H1 (cell line): ENCODE measurements around the gene MAP1LC3C. TPM values are rescaled to one million over a fixed set of nuclear protein-coding genes. Genes with fewer than 3 reads are reported as not detected.

Experiments
- HDAC6 ChIP-seq: IDR thresholded peaks from one replicate; pipeline ENCODE4 v1.7.1; 2012; ENCODE audit warnings: low read depth, mild to moderate bottlenecking, inconsistent platforms, low read length, moderate library complexity
- JUN ChIP-seq: IDR thresholded peaks from 2 replicates; pipeline ENCODE4 v1.6.1; 2011; ENCODE audit warnings: low read depth, mild to moderate bottlenecking, improper control_type of control experiment, low read length
- polyA plus RNA-seq, 7 experiments: library from polyadenylated mRNA; depleted of rRNA in 3 of 7; stranded (reverse) in 5 of 7; unstranded in 2 of 7; fragments of >200 nt in 5 of 7; fragments of 200-250 nt in 2 of 7; gene quantifications; 1 replicate in 5 of 7; 2 replicates in 1 of 7; 4 replicates in 1 of 7; pipeline versions ENCODE4 v1.2.1 to v1.2.3, GENCODE V29; 2011 to 2013; ENCODE audit warnings: missing spikeins in 2 of 7, mixed read lengths in 2 of 7
- total RNA-seq: library from RNA; stranded (reverse); fragmentation: NEBNext Ultra II Directional; extraction: Animal tissue kit (Norgen Biotek cat#: 25700); gene quantifications from 2 replicates; pipeline ENCODE4 v1.2.1, GENCODE V29; 2021
- TF ChIP-seq, protein P1 (sequence below): fragments of 300-600 bp; sonication (generic); IDR thresholded peaks from 2 replicates; pipeline ENCODE4 v1.7.1; 2012; ENCODE audit warnings: low read length, moderate library complexity, mild to moderate bottlenecking, inconsistent platforms; ENCODE audit not compliant: insufficient replicate concordance

Gene MAP1LC3C
- total and polyA plus RNA-seq, 2 of the 8 experiments (the other 6 are each of a cell fraction or from before 2014, with no cell fraction given), result 1.7 to 3.2 TPM

DNA sequence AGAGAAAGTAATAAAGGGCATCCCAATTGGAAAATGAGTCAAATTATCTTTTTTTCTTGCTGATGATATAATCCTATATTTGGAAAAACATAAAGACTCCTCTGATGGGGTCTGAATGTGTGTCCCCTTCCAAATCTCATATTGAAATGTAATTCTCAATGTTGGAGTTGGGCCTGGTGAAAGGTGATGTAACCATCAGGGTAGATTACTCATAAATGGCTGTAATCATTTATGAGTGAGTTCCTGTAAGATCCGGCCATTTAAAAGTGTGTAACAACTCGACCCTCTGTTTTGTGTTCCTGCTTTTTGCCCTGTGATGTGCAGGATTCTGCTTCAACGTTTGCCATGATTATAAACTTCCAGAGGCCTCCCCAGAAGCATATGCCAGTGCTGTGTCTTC lies 44.3 kb upstream of the MAP1LC3C start (continued):
- TF ChIP-seq, protein P1, sequence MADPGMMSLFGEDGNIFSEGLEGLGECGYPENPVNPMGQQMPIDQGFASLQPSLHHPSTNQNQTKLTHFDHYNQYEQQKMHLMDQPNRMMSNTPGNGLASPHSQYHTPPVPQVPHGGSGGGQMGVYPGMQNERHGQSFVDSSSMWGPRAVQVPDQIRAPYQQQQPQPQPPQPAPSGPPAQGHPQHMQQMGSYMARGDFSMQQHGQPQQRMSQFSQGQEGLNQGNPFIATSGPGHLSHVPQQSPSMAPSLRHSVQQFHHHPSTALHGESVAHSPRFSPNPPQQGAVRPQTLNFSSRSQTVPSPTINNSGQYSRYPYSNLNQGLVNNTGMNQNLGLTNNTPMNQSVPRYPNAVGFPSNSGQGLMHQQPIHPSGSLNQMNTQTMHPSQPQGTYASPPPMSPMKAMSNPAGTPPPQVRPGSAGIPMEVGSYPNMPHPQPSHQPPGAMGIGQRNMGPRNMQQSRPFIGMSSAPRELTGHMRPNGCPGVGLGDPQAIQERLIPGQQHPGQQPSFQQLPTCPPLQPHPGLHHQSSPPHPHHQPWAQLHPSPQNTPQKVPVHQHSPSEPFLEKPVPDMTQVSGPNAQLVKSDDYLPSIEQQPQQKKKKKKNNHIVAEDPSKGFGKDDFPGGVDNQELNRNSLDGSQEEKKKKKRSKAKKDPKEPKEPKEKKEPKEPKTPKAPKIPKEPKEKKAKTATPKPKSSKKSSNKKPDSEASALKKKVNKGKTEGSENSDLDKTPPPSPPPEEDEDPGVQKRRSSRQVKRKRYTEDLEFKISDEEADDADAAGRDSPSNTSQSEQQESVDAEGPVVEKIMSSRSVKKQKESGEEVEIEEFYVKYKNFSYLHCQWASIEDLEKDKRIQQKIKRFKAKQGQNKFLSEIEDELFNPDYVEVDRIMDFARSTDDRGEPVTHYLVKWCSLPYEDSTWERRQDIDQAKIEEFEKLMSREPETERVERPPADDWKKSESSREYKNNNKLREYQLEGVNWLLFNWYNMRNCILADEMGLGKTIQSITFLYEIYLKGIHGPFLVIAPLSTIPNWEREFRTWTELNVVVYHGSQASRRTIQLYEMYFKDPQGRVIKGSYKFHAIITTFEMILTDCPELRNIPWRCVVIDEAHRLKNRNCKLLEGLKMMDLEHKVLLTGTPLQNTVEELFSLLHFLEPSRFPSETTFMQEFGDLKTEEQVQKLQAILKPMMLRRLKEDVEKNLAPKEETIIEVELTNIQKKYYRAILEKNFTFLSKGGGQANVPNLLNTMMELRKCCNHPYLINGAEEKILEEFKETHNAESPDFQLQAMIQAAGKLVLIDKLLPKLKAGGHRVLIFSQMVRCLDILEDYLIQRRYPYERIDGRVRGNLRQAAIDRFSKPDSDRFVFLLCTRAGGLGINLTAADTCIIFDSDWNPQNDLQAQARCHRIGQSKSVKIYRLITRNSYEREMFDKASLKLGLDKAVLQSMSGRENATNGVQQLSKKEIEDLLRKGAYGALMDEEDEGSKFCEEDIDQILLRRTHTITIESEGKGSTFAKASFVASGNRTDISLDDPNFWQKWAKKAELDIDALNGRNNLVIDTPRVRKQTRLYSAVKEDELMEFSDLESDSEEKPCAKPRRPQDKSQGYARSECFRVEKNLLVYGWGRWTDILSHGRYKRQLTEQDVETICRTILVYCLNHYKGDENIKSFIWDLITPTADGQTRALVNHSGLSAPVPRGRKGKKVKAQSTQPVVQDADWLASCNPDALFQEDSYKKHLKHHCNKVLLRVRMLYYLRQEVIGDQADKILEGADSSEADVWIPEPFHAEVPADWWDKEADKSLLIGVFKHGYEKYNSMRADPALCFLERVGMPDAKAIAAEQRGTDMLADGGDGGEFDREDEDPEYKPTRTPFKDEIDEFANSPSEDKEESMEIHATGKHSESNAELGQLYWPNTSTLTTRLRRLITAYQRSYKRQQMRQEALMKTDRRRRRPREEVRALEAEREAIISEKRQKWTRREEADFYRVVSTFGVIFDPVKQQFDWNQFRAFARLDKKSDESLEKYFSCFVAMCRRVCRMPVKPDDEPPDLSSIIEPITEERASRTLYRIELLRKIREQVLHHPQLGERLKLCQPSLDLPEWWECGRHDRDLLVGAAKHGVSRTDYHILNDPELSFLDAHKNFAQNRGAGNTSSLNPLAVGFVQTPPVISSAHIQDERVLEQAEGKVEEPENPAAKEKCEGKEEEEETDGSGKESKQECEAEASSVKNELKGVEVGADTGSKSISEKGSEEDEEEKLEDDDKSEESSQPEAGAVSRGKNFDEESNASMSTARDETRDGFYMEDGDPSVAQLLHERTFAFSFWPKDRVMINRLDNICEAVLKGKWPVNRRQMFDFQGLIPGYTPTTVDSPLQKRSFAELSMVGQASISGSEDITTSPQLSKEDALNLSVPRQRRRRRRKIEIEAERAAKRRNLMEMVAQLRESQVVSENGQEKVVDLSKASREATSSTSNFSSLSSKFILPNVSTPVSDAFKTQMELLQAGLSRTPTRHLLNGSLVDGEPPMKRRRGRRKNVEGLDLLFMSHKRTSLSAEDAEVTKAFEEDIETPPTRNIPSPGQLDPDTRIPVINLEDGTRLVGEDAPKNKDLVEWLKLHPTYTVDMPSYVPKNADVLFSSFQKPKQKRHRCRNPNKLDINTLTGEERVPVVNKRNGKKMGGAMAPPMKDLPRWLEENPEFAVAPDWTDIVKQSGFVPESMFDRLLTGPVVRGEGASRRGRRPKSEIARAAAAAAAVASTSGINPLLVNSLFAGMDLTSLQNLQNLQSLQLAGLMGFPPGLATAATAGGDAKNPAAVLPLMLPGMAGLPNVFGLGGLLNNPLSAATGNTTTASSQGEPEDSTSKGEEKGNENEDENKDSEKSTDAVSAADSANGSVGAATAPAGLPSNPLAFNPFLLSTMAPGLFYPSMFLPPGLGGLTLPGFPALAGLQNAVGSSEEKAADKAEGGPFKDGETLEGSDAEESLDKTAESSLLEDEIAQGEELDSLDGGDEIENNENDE, result no peak
- TF ChIP-seq JUN (no peak), HDAC6 (no peak)
